ENCODE data around the gene DCC.

The DCC gene

GRCh38 chr18:52738946-52739345 lies 398.9 kb downstream of the DCC start:
- no peak for TF ChIP-seq CTCF (conservative IDR thresholded peaks at IDR 0.05; ENCODE audit: low read length)
- no peak overlapping the region for H3K4me3 ChIP-seq (ENCODE audit: low read length)
- DNase-seq (ENCODE audit: low read depth): no peak

GRCh38 chr18:52746986-52747385 lies 407.0 kb downstream of the DCC start:
- no peak for TF ChIP-seq CTCF (conservative IDR thresholded peaks at IDR 0.05; ENCODE audit: low read length)
- H3K4me3 ChIP-seq (ENCODE audit: low read length): no peak overlapping the region
- no peak for DNase-seq (ENCODE audit: low read depth)

GRCh38 chr18:52747869-52748268 lies 407.9 kb downstream of the DCC start:
- no peak overlapping the region for H3K4me3 ChIP-seq (ENCODE audit: low read length)
- no peak for TF ChIP-seq CTCF (conservative IDR thresholded peaks at IDR 0.05; ENCODE audit: low read length)
- no peak for DNase-seq (ENCODE audit: low read depth)

GRCh38 chr18:52748343-52748742 lies 408.3 kb downstream of the DCC start:
- no peak for DNase-seq (ENCODE audit: low read depth)
- TF ChIP-seq CTCF (conservative IDR thresholded peaks at IDR 0.05; ENCODE audit: low read length): no peak

GRCh38 chr18:52749542-52749941 lies 409.5 kb downstream of the DCC start:
- DNase-seq (ENCODE audit: low read depth): no peak
- no peak overlapping the region for H3K4me3 ChIP-seq (ENCODE audit: low read length)
- no peak for TF ChIP-seq CTCF (conservative IDR thresholded peaks at IDR 0.05; ENCODE audit: low read length)

More at GRCh38 chr18:52748343-52748742, 408.3 kb downstream of the DCC start:
- H3K4me3 ChIP-seq (ENCODE audit: low read length): no peak overlapping the region

- no peak for DNase-seq (ENCODE audit: low read depth)
- TF ChIP-seq CTCF (conservative IDR thresholded peaks at IDR 0.05; ENCODE audit: low read length): no peak
- no peak overlapping the region for H3K4me3 ChIP-seq (ENCODE audit: low read length)
These were observed 411.0 kb downstream of the DCC start for GRCh38 chr18:52750995-52751394.

GRCh38 chr18:52764316-52764715 lies 424.3 kb downstream of the DCC start:
- no peak for TF ChIP-seq CTCF (conservative IDR thresholded peaks at IDR 0.05; ENCODE audit: low read length)
- H3K4me3 ChIP-seq (ENCODE audit: low read length): no peak overlapping the region
- no peak for DNase-seq (ENCODE audit: low read depth)

All from AG10803 (cell line).